ENCODE measurements around the gene MAN1A1. TPM values are rescaled to one million over a fixed set of nuclear protein-coding genes. Genes with fewer than 3 reads are reported as not detected.
A peak's percentile ranks its signal among the peaks of the same experiment; 100 is the strongest.

Gene MAN1A1
- total RNA-seq, 2 donors from 2014 or later, result 41.7 to 43.7 TPM

GRCh38 chr6:119345114-119345513, 4.4 kb downstream of the MAN1A1 start:
- no peak overlapping the region for H3K9ac ChIP-seq (ENCODE audit: extremely low read depth, low read length, poor library complexity, severe bottlenecking)
- no peak overlapping the region for H3K27ac Mint-ChIP-seq
- TF ChIP-seq, protein P1, sequence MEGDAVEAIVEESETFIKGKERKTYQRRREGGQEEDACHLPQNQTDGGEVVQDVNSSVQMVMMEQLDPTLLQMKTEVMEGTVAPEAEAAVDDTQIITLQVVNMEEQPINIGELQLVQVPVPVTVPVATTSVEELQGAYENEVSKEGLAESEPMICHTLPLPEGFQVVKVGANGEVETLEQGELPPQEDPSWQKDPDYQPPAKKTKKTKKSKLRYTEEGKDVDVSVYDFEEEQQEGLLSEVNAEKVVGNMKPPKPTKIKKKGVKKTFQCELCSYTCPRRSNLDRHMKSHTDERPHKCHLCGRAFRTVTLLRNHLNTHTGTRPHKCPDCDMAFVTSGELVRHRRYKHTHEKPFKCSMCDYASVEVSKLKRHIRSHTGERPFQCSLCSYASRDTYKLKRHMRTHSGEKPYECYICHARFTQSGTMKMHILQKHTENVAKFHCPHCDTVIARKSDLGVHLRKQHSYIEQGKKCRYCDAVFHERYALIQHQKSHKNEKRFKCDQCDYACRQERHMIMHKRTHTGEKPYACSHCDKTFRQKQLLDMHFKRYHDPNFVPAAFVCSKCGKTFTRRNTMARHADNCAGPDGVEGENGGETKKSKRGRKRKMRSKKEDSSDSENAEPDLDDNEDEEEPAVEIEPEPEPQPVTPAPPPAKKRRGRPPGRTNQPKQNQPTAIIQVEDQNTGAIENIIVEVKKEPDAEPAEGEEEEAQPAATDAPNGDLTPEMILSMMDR (conservative IDR thresholded peaks at IDR 0.05), result no peak
- DNase-seq, result no peak
- H3K27me3 ChIP-seq (ENCODE audit: control insufficient read depth, insufficient read depth, low read length, poor library complexity, severe bottlenecking), result no peaks in the 10 kb centered on the region
- H3K4me3 ChIP-seq (ENCODE audit: low read length), result peak overlapping the region; percentile 87
- H3K27me3 Mint-ChIP-seq (ENCODE audit: insufficient read depth), result no peaks in the 10 kb centered on the region
- H3K4me1 Mint-ChIP-seq, result peaks cover 63% of the 10 kb centered on the region
- H3K36me3 Mint-ChIP-seq (ENCODE audit: low read depth), result peaks cover 27% of the 10 kb centered on the region
- WGBS, 2 experiments (ENCODE audit: insufficient coverage in 1 of 2, insufficient read length in 1 of 2), result 92% methylated on average over 2 of the region's 2 CpGs; no CpG with 5 or more reads in 1 of the 2 experiments
- H3K4me3 Mint-ChIP-seq, result peak overlapping the region; percentile 89
- no peaks in the 10 kb centered on the region for H3K9me3 Mint-ChIP-seq
- peaks cover 9% of the 10 kb centered on the region for H3K4me1 ChIP-seq (ENCODE audit: control insufficient read depth, insufficient read depth, low read length)
- peaks cover 12% of the 10 kb centered on the region for H3K36me3 ChIP-seq (ENCODE audit: control insufficient read depth, insufficient read depth, low read length)
- no peak overlapping the region for H3K27ac ChIP-seq (ENCODE audit: low read depth, low read length)
- no peaks in the 10 kb centered on the region for H3K9me3 ChIP-seq (ENCODE audit: control insufficient read depth, low read length)

DNA sequence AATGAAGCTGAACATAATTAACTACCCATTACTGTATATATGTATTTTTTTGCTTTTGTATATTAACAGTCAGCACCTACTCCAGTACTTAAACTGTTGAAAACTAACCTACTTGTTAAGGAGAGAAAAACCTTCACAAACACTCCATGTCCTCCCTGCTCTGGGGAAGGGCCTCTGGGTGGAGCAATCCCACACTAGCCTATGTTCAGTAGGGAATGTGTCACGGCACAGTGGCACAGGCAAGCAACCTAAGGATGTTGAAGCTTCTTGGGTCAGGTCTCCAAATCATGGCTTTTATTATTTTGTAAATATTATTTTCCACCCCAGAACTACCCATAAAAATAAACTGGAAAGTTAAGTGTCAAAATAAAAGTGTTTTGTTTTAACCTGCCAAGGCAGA, 5.3 kb downstream of the MAN1A1 start:
- Histone ChIP-seq H3K4me1 (ENCODE audit: control insufficient read depth, insufficient read depth, low read length) (peaks cover 9% of the 10 kb centered on the region), H3K27ac (ENCODE audit: low read depth, low read length) (no peak overlapping the region), H3K4me3 (ENCODE audit: low read length) (peak overlapping the region; percentile 87), H3K9me3 (ENCODE audit: control insufficient read depth, low read length) (no peaks in the 10 kb centered on the region), H3K27me3 (ENCODE audit: control insufficient read depth, insufficient read depth, low read length, poor library complexity, severe bottlenecking) (no peaks in the 10 kb centered on the region), H3K9ac (ENCODE audit: extremely low read depth, low read length, poor library complexity, severe bottlenecking) (no peak overlapping the region), H3K36me3 (ENCODE audit: control insufficient read depth, insufficient read depth, low read length) (peaks cover 13% of the 10 kb centered on the region)
- no peaks in the 10 kb centered on the region for H3K9me3 Mint-ChIP-seq
- TF ChIP-seq, protein P1 (conservative IDR thresholded peaks at IDR 0.05), result peak; percentile 47
- H3K36me3 Mint-ChIP-seq (ENCODE audit: low read depth), result peaks cover 31% of the 10 kb centered on the region
- 82% methylated on average over 1 of the region's 1 CpG; no CpG with 5 or more reads in 1 of the 2 experiments for WGBS, 2 experiments (ENCODE audit: insufficient coverage in 1 of 2, insufficient read length in 1 of 2)
- H3K27ac Mint-ChIP-seq, result no peak overlapping the region
- H3K4me1 Mint-ChIP-seq, result peaks cover 69% of the 10 kb centered on the region
- peak overlapping the region; percentile 89 for H3K4me3 Mint-ChIP-seq
- no peak for DNase-seq
- H3K27me3 Mint-ChIP-seq (ENCODE audit: insufficient read depth), result no peaks in the 10 kb centered on the region

GRCh38 chr6:119343573-119344146, 5.9 kb downstream of the MAN1A1 start:
- peaks cover 36% of the 10 kb centered on the region for H3K36me3 Mint-ChIP-seq (ENCODE audit: low read depth)
- TF ChIP-seq, protein P1 (conservative IDR thresholded peaks at IDR 0.05), result no peak
- H3K4me3 ChIP-seq (ENCODE audit: low read length), result peak overlapping the region; percentile 87
- no peaks in the 10 kb centered on the region for H3K27me3 ChIP-seq (ENCODE audit: control insufficient read depth, insufficient read depth, low read length, poor library complexity, severe bottlenecking)
- WGBS, 2 experiments (ENCODE audit: insufficient coverage in 1 of 2, insufficient read length in 1 of 2), result 80 to 94% methylated on average over 1 to 5 of the region's 5 CpGs
- no peak overlapping the region for H3K9ac ChIP-seq (ENCODE audit: extremely low read depth, low read length, poor library complexity, severe bottlenecking)
- DNase-seq, result no peak
- no peaks in the 10 kb centered on the region for H3K9me3 ChIP-seq (ENCODE audit: control insufficient read depth, low read length)
- peaks cover 73% of the 10 kb centered on the region for H3K4me1 Mint-ChIP-seq
- peaks cover 9% of the 10 kb centered on the region for H3K4me1 ChIP-seq (ENCODE audit: control insufficient read depth, insufficient read depth, low read length)
- H3K36me3 ChIP-seq (ENCODE audit: control insufficient read depth, insufficient read depth, low read length), result peaks cover 18% of the 10 kb centered on the region
- H3K4me3 Mint-ChIP-seq, result peak overlapping the region; percentile 89
- H3K27ac ChIP-seq (ENCODE audit: low read depth, low read length), result no peak overlapping the region
- no peaks in the 10 kb centered on the region for H3K9me3 Mint-ChIP-seq
- H3K27me3 Mint-ChIP-seq (ENCODE audit: insufficient read depth), result no peaks in the 10 kb centered on the region
- H3K27ac Mint-ChIP-seq, result no peak overlapping the region
